IMR-90 (cell line): ENCODE results near the gene DENND1A. TPM values are rescaled to one million over a fixed set of nuclear protein-coding genes. Genes with fewer than 3 reads are reported as not detected.

Source experiments
- ATAC-seq: fragments of 200-7000 bp; cut with Tn5 transposase; 2 replicates; pipeline ENCODE4 v1.9.1; 2020; ENCODE audit warnings: low read depth, mild to moderate bottlenecking, moderate library complexity
- BruUV-seq: library from RNA; stranded (reverse); fragments of 400-500 nt; replicated peaks from 2 replicates; lab custom pipeline; 2021; lab: Mats Ljungman, UMichigan
- CTCF ChIA-PET: fragments of 300-600 bp; formaldehyde crosslinking; extraction: SDS; loops from one replicate; lab custom pipeline; 2021; ENCODE audit warnings: antibody characterized with exemption; lab: Yijun Ruan, JAX
- POLR2A ChIA-PET: fragments of 300-600 bp; sonication (Branson Sonifier 250); formaldehyde crosslinking; loops from one replicate; lab custom pipeline; 2022; ENCODE audit warnings: antibody characterized with exemption; ENCODE audit not compliant: unreplicated experiment; lab: Charles Lee
- DNase-seq: peaks from one replicate; pipeline ENCODE4 v3.0.0; 2013
- H2AFZ ChIP-seq: replicated peaks from 2 replicates; pipeline ENCODE3; 2013; ENCODE audit warnings: low read length, mild to moderate bottlenecking; ENCODE audit not compliant: poor library complexity
- H2AK5ac ChIP-seq: 2 replicates; pipeline ENCODE4 v1.6.1; 2013; ENCODE audit warnings: low read depth, low read length, inconsistent platforms
- H2AK9ac ChIP-seq: replicated peaks from 2 replicates; pipeline ENCODE3; 2013; ENCODE audit warnings: mild to moderate bottlenecking, low read depth, low read length, moderate library complexity; ENCODE audit not compliant: poor library complexity
- H2BK120ac ChIP-seq: 2 replicates; pipeline ENCODE4 v1.6.1; 2013; ENCODE audit warnings: low read depth, low read length, inconsistent platforms
- H2BK15ac ChIP-seq: 3 replicates; pipeline ENCODE4 v1.6.1; 2013; ENCODE audit warnings: low read depth, low read length, inconsistent platforms
- H2BK20ac ChIP-seq: 2 replicates; pipeline ENCODE4 v1.6.1; 2013; ENCODE audit warnings: low read depth, mild to moderate bottlenecking, inconsistent platforms, low read length, moderate library complexity
- H2BK5ac ChIP-seq: 2 replicates; pipeline ENCODE4 v1.6.1; 2013; ENCODE audit warnings: mild to moderate bottlenecking, low read depth, low read length, inconsistent platforms; ENCODE audit not compliant: poor library complexity, severe bottlenecking
- H3K14ac ChIP-seq: replicated peaks from 2 replicates; pipeline ENCODE4 v1.6.1; 2013; ENCODE audit warnings: low read depth, low read length, inconsistent platforms
- H3K18ac ChIP-seq: 2 replicates; pipeline ENCODE4 v1.6.1; 2013; ENCODE audit warnings: low read depth, low read length, control low read depth
- H3K23ac ChIP-seq: 2 replicates; pipeline ENCODE4 v1.6.1; 2013; ENCODE audit warnings: low read depth, low read length, inconsistent platforms
- H3K27ac ChIP-seq: 2 replicates; pipeline ENCODE4 v1.5.1; 2013; ENCODE audit warnings: mild to moderate bottlenecking, control low read depth, low read length; ENCODE audit not compliant: insufficient read depth
- H3K27me3 ChIP-seq: 2 replicates; pipeline ENCODE4 v1.6.1; 2013; ENCODE audit warnings: low read length; ENCODE audit not compliant: control insufficient read depth, insufficient read depth
- H3K36me3 ChIP-seq: 2 replicates; pipeline ENCODE4 v1.6.1; 2013; ENCODE audit warnings: low read length, mixed read lengths; ENCODE audit not compliant: control insufficient read depth, insufficient read depth
- H3K4ac ChIP-seq: 2 replicates; pipeline ENCODE4 v1.6.1; 2013; ENCODE audit warnings: low read depth, low read length, inconsistent platforms
- H3K4me1 ChIP-seq: 2 replicates; pipeline ENCODE4 v1.6.1; 2013; ENCODE audit warnings: low read length, mixed read lengths; ENCODE audit not compliant: control insufficient read depth, insufficient read depth
- H3K4me2 ChIP-seq: 2 replicates; pipeline ENCODE4 v1.6.1; 2013; ENCODE audit warnings: low read depth, mild to moderate bottlenecking, control low read depth, low read length, moderate library complexity
- H3K4me3 ChIP-seq: 2 replicates; pipeline ENCODE4 v1.5.1; 2013; ENCODE audit warnings: low read depth, mild to moderate bottlenecking, control low read depth, low read length, moderate library complexity; ENCODE audit not compliant: insufficient read depth
- H3K56ac ChIP-seq: 2 replicates; pipeline ENCODE4 v1.6.1; 2013; ENCODE audit warnings: low read length, inconsistent platforms; ENCODE audit not compliant: insufficient read depth; ENCODE audit errors: extremely low read depth
- H3K79me1 ChIP-seq, 2 experiments: 2 replicates each; pipeline ENCODE4 v1.6.1; 2013; ENCODE audit warnings: low read length in 2 of 2, inconsistent platforms in 1 of 2, low read depth in 1 of 2
- H3K9ac ChIP-seq: 2 replicates; pipeline ENCODE4 v1.6.1; 2013; ENCODE audit warnings: low read depth, low read length, control low read depth
- H3K9me1 ChIP-seq: 2 replicates; pipeline ENCODE4 v1.6.1; 2013; ENCODE audit warnings: low read length, inconsistent platforms; ENCODE audit not compliant: insufficient read depth
- H3K9me3 ChIP-seq: 2 replicates; pipeline ENCODE4 v1.6.1; 2013; ENCODE audit warnings: low read length; ENCODE audit not compliant: control insufficient read depth, insufficient read depth
- H4K20me1 ChIP-seq: 2 replicates; pipeline ENCODE4 v1.6.1; 2013; ENCODE audit warnings: low read length, inconsistent platforms; ENCODE audit not compliant: insufficient read depth
- H4K5ac ChIP-seq: 2 replicates; pipeline ENCODE4 v1.6.1; 2013; ENCODE audit warnings: mild to moderate bottlenecking, low read depth, low read length, control low read depth
- H4K8ac ChIP-seq, 2 experiments: 2 replicates each; pipeline ENCODE4 v1.6.1; 2013; ENCODE audit warnings: low read depth in 2 of 2, low read length in 2 of 2, control low read depth in 1 of 2, inconsistent platforms in 1 of 2
- H4K91ac ChIP-seq: 2 replicates; pipeline ENCODE4 v1.6.1; 2013; ENCODE audit warnings: low read depth, low read length, inconsistent platforms; ENCODE audit not compliant: insufficient read depth
- FOS ChIP-seq: fragments of 150-350 bp; IDR thresholded peaks from 2 replicates; pipeline ENCODE4 v1.6.1; 2016; ENCODE audit warnings: low read depth, low read length
- MAFK ChIP-seq: IDR thresholded peaks from 2 replicates; pipeline ENCODE4 v1.6.1; 2012; ENCODE audit warnings: low read depth, low read length, improper control_type of control experiment
- WGBS, 2 experiments: methylation state at CpG; one replicate each; pipeline versions ENCODE4 v1.1.5 to v1.1.7; 2013; ENCODE audit warnings: missing lambda C conversion rate in 2 of 2; ENCODE audit not compliant: insufficient read length in 1 of 2; ENCODE audit errors: extremely low coverage in 2 of 2; 5-methylcytosine and 5-hydroxymethylcytosine counted together
- dilution Hi-C: fragments of 300-500 bp; cut with HindIII; formaldehyde crosslinking; loops from one replicate; pipeline ENCODE4 v1.14.3; 2018; ENCODE audit warnings: low sequenced_read_pairs; ENCODE audit not compliant: unreplicated experiment
- in situ Hi-C: fragments of 300-500 bp; cut with MboI; formaldehyde crosslinking; loops from 3 replicates; pipeline ENCODE4 v1.14.3; 2019; ENCODE audit warnings: low sequenced_read_pairs, inconsistent platforms, mixed read lengths
- intact Hi-C: fragments of 100-400 bp; cut with micrococcal nuclease; formaldehyde crosslinking; loops from 2 replicates; pipeline ENCODE4 v1.10.0; 2022
- polyA plus RNA-seq, 3 experiments: library from polyadenylated mRNA; depleted of rRNA; stranded (reverse); fragments of >200 nt; gene quantifications; 2 replicates each; pipeline ENCODE4 v1.2.3, GENCODE V29; 2012; ENCODE audit warnings: low replicate concordance in 1 of 3
- total RNA-seq: library from RNA; depleted of rRNA; stranded (reverse); fragments of >200 nt; gene quantifications from 2 replicates; pipeline ENCODE4 v1.2.3, GENCODE V29; 2012

DENND1A gene
- total and polyA plus RNA-seq, 2 of the 4 experiments (the other 2 are of a cell fraction), result 21.4 to 27.6 TPM

GRCh38 chr9:123662057-123662776 is 267.7 kb downstream of the DENND1A start:
- CTCF ChIA-PET, result no interaction called here
- WGBS, 2 experiments, result no CpG with 5 or more reads among the region's 8 CpGs

More at GRCh38 chr9:123662057-123662776, 267.7 kb downstream of the DENND1A start:
- H3K9me1 ChIP-seq, result no peaks in the 10 kb centered on the region
- TF ChIP-seq MAFK (peak; percentile 85), FOS (no peak)
- no peak for ATAC-seq
- H3K9me3 ChIP-seq, result peaks cover 7% of the 10 kb centered on the region
- in situ Hi-C loops, result no loop called here
- H2BK15ac ChIP-seq, result no peak overlapping the region
- no peak overlapping the region for H3K14ac ChIP-seq
- no TSS peak for BruUV-seq
- no peak overlapping the region for H2BK120ac ChIP-seq
- no peak overlapping the region for H4K91ac ChIP-seq
- H4K20me1 ChIP-seq, result no peaks in the 10 kb centered on the region
- no peaks in the 10 kb centered on the region for H3K27me3 ChIP-seq
- H3K27ac ChIP-seq, result no peak overlapping the region
- H2AK9ac ChIP-seq, result no peak overlapping the region
- H3K79me1 ChIP-seq, result no peaks in the 10 kb centered on the region
- H3K23ac ChIP-seq, result no peak overlapping the region
- intact Hi-C loops, result no loop called here
- dilution Hi-C loops, result no loop called here
- no peaks in the 10 kb centered on the region for H3K4me1 ChIP-seq
- no peak overlapping the region for H2AK5ac ChIP-seq
- H2AFZ ChIP-seq, result no peak overlapping the region
- 0 out of 2 replicates have a peak, but pooled peaks cover 1% of the 10 kb centered on the region for H3K36me3 ChIP-seq
- no peak overlapping the region for H3K56ac ChIP-seq
- no peak overlapping the region for H3K4ac ChIP-seq
- H3K9ac ChIP-seq, result no peak overlapping the region
- H2BK20ac ChIP-seq, result no peak overlapping the region
- H4K8ac ChIP-seq, result no peak overlapping the region
- no peak overlapping the region for H4K5ac ChIP-seq
- H3K4me3 ChIP-seq, result no peak overlapping the region
- H3K18ac ChIP-seq, result no peak overlapping the region
- no peak overlapping the region for H3K4me2 ChIP-seq
- no peak overlapping the region for H2BK5ac ChIP-seq
- no peak for DNase-seq
- POLR2A ChIA-PET, result no interaction called here
